GM18505 (cell line): Measurements from ENCODE around the gene YEATS2.

Source experiments
- ATAC-seq: cut with Tn5 transposase; IDR thresholded peaks from one replicate; pipeline ENCODE4 v1.9.1; 2021; ENCODE audit not compliant: unreplicated experiment
- POLR2A ChIP-seq: IDR thresholded peaks from 4 replicates; pipeline ENCODE4 v1.6.1; 2011; ENCODE audit warnings: borderline replicate concordance; ENCODE audit not compliant: insufficient read depth, insufficient read length; ENCODE audit errors: extremely low read depth

Gene YEATS2

DNA sequence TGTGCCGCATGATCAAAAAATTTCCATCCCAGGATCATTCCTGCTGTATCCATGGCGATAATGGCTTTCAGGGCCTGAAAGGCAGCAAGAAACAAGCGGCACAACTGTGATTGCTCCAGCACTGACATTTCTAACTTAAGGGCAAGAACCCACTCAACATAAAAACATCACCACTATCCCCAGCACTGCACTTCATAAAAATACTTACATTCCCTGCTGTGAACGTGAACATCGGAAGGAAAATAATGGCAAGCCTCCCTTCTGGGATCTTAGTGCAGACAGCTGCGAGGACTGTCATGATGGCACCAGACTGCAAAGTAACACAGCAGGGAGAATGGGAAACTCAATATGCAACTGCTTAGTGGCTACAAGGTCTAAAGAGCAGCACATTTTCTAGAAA lies 135.9 kb downstream of the YEATS2 start:
- ATAC-seq = no peak
- TF ChIP-seq POLR2A = no peak

DNA sequence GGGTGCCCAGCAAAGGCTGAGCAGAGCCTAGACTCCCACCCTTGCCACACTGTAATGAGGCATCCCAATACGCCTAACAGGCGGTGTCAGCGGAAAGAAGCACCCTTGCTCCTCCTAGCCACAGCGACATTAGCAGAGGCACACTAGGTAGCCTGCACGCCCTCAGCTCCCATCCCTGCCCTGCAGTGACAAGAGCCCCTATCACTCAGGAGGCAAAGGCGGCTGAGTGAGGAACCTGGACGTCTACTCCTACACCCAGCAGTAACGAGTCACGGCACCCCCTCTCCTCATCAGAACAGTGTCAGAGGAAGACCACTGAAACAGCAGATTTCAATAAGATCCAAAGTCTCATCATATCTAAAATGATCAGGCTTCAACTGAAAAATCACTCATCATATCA lies 139.8 kb downstream of the YEATS2 start:
- no peak for ATAC-seq
- TF ChIP-seq POLR2A = no peak

DNA sequence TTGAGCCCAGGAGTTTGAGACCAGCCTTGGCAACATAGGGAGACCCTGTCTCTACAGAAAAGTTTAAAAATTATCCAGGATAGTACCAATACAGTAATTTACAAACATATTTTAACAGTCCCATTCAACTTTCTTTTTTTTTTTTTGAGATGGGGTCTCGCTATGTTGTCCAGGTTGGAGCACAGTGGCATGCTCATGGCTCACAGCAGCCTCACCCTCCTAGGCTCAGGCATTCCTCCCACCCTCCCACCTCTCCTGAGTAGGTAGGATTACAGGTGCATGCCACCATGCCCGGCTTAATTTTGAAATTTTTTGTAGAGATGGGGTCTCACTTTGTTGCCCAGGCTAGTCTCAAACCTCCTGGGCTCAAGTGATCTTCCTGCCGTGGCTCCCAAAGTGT lies 140.3 kb downstream of the YEATS2 start:
- ATAC-seq = no peak
- no peak for TF ChIP-seq POLR2A

DNA sequence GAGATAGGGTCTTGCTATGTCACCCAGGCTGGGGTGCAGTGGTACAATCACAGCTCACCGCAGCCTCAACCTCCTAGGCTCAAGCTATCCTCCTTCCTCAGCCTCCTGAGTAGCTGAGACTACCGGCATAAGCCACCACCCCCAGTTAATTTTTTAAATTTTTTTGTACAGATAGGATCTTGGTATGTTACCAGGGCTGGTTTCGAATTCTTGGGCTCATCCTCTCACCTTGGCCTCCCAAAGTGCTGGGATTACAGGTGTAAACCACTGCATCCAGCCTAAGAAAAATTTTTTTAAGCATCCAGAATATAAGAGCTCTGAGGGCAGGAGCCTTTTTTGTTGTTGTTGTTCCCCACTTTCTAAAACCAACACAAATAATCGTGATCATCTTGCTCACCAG lies 142.2 kb downstream of the YEATS2 start:
- no peak for ATAC-seq
- no peak for TF ChIP-seq POLR2A

DNA sequence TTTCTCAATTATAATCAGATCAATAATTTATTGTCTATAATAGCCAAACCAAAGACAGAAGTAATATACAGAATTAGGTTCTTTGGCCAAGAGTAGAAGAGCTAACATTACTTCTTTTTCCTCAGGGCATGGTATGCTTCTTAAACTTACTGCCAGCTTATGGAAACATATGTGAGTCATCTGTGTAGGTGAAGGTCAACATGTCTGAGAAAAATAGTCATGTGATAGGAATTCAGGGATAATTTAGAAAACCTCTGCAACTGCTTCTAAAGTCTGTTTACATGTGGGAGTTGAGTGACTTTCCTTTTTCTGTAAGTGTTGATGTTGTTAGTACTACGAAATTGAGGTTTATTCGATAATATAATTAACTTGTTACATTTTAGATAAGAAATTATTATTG lies 147.0 kb downstream of the YEATS2 start:
- no peak for ATAC-seq
- TF ChIP-seq POLR2A = no peak

DNA sequence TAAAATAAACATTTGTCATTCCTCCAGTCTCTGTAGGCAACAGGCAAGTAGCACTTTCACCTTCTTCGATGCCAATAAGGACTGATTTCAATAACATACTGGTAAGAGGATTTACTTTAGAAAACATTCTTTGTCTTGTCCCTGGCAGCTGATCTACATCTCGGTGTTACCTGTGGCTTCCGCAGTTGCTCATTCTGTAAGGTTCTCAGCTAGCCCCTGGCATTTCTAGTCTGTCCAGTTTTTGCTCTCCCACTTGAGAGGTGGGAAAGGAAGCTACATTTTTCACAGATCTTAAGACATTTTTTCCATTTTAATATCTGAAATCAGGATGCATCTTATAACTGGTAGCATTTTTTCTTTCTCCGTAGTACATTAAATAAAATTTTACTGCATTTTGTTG lies 147.5 kb downstream of the YEATS2 start:
- TF ChIP-seq POLR2A = no peak
- no peak for ATAC-seq

DNA sequence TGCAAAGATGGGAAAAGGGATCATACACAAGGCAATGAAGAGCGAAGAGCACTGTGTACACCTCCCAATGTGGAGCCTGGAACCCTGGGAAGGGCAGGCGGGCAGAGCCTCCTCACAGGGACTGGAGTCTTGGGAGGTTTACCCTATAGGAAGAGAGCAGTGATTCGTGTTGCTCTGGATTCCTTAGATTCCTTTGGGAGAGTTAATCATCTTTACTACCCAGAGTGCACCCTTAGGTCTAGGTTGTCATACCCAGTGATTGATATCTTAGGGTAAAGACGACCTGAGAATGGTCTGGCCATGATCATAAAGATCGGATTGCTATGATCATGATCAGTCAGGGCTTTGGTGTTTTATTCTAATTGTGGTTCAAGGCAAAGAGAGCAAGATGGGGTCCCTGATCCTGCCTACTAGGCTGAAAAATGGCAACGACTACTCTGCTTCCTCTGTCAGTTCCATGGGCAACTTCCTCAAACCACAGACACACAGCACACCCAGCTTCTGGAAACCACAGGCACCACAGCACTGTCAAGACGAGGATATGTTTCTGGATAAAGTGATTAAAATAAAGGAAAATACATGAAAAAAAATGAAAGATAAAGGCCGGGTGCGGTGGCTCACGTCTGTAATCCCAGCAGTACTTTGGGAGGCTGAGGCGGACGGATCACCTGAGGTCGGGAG lies 148.2 kb downstream of the YEATS2 start:
- ATAC-seq = no peak

DNA sequence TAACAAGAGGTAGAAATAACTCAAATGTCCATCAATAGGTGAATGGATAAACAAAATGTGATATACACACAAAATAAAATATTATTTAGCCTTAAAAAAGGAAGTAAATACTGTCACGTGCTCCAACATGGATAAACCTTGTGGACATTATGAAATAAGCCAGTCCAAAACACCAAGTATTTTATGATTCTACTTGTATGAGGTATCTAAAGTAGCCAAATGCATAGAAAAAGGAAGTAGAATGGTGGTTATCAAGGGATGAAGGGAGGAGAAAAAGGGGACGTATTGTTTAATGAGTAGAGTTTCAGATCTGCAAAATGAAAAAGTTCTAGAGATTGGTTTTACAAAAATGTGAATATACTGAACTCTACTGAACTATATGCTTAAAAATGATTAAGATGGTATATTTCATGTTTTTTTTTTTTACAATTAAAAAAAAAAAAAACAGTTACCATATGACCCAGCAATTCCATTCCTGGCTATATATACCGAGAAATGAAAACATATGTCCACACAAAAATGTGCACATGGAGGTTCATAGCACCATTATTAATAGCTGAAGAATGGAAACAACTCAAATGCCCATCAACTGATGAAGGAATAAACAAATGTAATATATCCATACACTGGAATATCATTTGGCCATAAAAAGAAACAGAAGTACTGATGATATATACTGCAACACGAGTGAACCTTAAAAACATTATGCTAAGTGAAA lies 156.9 kb downstream of the YEATS2 start:
- ATAC-seq = no peak
- TF ChIP-seq POLR2A = no peak

More for the DNA sequence above, 148.2 kb downstream of the YEATS2 start:
- no peak for TF ChIP-seq POLR2A

DNA sequence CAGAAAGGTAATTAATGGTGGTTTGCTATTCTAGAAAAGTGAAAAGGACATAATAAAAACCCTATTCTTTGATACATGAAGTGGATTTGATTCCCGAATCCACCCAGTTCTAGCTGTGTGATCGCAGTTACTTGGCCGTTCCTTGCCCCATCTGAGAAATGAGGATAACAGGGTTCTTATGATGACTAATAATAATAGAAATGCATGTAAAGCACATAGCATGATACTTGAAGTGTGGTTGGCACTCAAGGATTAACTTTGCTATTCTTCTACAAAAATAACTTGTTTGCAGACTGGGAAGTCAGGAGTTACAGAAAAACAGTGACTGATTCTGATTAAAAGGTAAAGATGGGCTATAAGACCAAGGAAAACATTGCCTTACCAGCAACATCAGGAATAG lies 160.3 kb downstream of the YEATS2 start:
- no peak for TF ChIP-seq POLR2A
- no peak for ATAC-seq
